Measurements from ENCODE around the gene ADPRH.
A peak's percentile ranks its signal among the peaks of the same experiment; 100 is the strongest.

ADPRH gene

GRCh38 chr3:119579366-119580066 lies at the start of gene ADPRH:
Gene ADPRH, plus strand, starts transcription at chr3:119579492. Its CDS starts 2,678 bp downstream, at chr3:119582170.
- no peak for DNase-seq (ENCODE audit: low read depth)
- in situ Hi-C loops (cut with HindIII; ENCODE audit: low sequenced_read_pairs): no loop called here
- no peak for TF ChIP-seq CTCF (IDR thresholded peaks at IDR 0.05; ENCODE audit: low read depth, low read length, missing control alignments)
- H3K4me3 ChIP-seq (ENCODE audit: low read depth, low read length): peak within 1 kb of the TSS; percentile 35

GRCh38 chr3:119529883-119530282 lies 49.4 kb upstream of the ADPRH start:
- H3K4me3 ChIP-seq (ENCODE audit: low read depth, low read length): no peak overlapping the region
- in situ Hi-C loops (cut with HindIII; ENCODE audit: low sequenced_read_pairs): no loop called here

GRCh38 chr3:119530456-119530855 lies 48.8 kb upstream of the ADPRH start:
- TF ChIP-seq CTCF (IDR thresholded peaks at IDR 0.05; ENCODE audit: low read depth, low read length, missing control alignments): no peak
- DNase-seq (ENCODE audit: low read depth): no peak
- H3K4me3 ChIP-seq (ENCODE audit: low read depth, low read length): no peak overlapping the region
- in situ Hi-C loops (cut with HindIII; ENCODE audit: low sequenced_read_pairs): no loop called here

More at GRCh38 chr3:119529883-119530282, 49.4 kb upstream of the ADPRH start:
- DNase-seq (ENCODE audit: low read depth): no peak
- TF ChIP-seq CTCF (IDR thresholded peaks at IDR 0.05; ENCODE audit: low read depth, low read length, missing control alignments): no peak

- TF ChIP-seq CTCF (IDR thresholded peaks at IDR 0.05; ENCODE audit: low read depth, low read length, missing control alignments): no peak
- no peak for DNase-seq (ENCODE audit: low read depth)
- in situ Hi-C loops (cut with HindIII; ENCODE audit: low sequenced_read_pairs): no loop called here
- no peak overlapping the region for H3K4me3 ChIP-seq (ENCODE audit: low read depth, low read length)
These were observed 48.1 kb upstream of the ADPRH start for GRCh38 chr3:119531151-119531550.

- TF ChIP-seq CTCF (IDR thresholded peaks at IDR 0.05; ENCODE audit: low read depth, low read length, missing control alignments): no peak
- in situ Hi-C loops (cut with HindIII; ENCODE audit: low sequenced_read_pairs): no loop called here
- no peak overlapping the region for H3K4me3 ChIP-seq (ENCODE audit: low read depth, low read length)
- no peak for DNase-seq (ENCODE audit: low read depth)
These were observed 45.0 kb upstream of the ADPRH start for GRCh38 chr3:119534296-119534695.

- TF ChIP-seq CTCF (IDR thresholded peaks at IDR 0.05; ENCODE audit: low read depth, low read length, missing control alignments): no peak
- in situ Hi-C loops (cut with HindIII; ENCODE audit: low sequenced_read_pairs): no loop called here
- H3K4me3 ChIP-seq (ENCODE audit: low read depth, low read length): no peak overlapping the region
- DNase-seq (ENCODE audit: low read depth): no peak
These were observed 42.5 kb upstream of the ADPRH start for GRCh38 chr3:119536757-119537156.
